ENCODE measurements around the gene PRKN.

DNA sequence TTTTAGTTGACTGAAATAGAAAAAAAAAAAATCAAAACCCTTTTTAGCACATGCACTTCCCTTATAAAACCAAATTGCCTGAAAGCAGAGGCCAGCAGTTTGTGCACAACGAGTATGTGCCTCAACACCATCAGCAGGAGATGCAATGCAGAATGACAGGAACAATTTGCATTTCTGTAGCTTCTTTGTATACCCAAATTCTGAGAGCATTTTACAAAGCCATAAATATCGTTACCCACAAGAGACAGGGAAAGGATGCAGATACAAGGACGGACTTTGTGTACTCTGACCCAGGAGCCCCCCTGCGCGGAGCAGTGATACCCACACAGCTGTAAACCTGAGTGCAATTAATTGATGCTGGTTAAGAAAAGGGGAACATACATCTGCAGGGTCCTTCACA is 285.6 kb downstream of the PRKN start:
- TF ChIP-seq, protein P1, sequence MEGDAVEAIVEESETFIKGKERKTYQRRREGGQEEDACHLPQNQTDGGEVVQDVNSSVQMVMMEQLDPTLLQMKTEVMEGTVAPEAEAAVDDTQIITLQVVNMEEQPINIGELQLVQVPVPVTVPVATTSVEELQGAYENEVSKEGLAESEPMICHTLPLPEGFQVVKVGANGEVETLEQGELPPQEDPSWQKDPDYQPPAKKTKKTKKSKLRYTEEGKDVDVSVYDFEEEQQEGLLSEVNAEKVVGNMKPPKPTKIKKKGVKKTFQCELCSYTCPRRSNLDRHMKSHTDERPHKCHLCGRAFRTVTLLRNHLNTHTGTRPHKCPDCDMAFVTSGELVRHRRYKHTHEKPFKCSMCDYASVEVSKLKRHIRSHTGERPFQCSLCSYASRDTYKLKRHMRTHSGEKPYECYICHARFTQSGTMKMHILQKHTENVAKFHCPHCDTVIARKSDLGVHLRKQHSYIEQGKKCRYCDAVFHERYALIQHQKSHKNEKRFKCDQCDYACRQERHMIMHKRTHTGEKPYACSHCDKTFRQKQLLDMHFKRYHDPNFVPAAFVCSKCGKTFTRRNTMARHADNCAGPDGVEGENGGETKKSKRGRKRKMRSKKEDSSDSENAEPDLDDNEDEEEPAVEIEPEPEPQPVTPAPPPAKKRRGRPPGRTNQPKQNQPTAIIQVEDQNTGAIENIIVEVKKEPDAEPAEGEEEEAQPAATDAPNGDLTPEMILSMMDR (IDR thresholded peaks at IDR 0.05): no peak
- no peak for TF ChIP-seq ZFX (IDR thresholded peaks at IDR 0.05; ENCODE audit: borderline replicate concordance)

Measured in 22Rv1 (cell line).